Peyer's patch (tissue), 4 donors: ENCODE results near the gene TMEM92.

Experiments
- POLR2A ChIP-seq, 2 donors: fragments of 450-650 bp; IDR thresholded peaks; one replicate each; pipeline ENCODE4 v1.5.1; 2017; ENCODE audit warnings: antibody characterized with exemption in 2 of 2, mild to moderate bottlenecking in 2 of 2, moderate library complexity in 2 of 2
- TF ChIP-seq, protein P1 (sequence below), 6 experiments: fragments of 450-650 bp in 4 of 6; fragments of 200-600 bp in 2 of 6; sonication (generic) in 1 of 6; IDR thresholded peaks; one replicate each; pipeline ENCODE4 v1.5.1; 2017 to 2019; ENCODE audit warnings: antibody characterized with exemption in 6 of 6, mild to moderate bottlenecking in 3 of 6, moderate library complexity in 1 of 6

DNA sequence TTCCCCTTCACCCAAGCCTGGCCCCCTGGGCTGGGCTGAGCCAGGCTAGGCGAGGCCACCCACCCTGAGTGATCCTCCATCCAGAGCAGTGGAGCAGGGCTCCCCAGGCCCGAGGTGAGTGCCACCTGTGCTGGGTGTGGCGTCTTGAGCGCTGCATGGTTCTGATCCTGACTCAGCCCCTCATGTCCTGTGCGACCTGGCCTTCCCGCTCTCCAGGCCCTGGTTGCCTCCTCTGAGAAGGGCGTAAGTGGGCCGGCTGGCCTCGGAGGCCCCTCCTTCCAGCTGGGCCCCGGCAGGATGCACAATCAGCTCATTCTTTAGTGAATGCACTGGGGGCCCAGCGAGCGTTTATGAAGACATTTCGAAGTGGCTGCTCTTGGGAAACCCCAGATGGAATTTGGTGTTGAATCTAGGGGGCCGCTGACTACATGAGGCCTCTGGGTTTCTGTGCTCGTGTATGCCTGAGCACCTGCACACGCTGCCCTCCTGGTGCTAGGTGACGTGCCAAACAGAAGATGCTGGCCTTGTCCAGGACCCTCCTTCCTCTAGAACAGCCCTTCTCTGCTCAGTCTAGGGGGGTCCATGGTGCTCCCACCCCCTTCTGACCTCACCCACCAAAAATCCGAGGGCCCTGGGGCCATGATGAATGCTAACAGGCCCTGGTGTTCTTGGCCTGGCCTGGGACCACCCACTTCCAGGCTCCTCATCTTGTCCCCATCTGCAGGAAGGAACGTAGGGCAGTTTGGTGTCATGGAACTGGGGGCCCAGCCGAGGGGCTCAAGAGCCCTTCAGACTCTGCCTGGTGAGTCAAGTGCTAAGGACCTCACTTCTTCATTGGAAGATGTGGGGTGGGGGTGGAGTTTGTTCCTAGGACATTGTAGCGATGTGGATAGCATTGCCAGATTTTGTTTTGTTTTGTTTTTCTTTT lies 3.6 kb upstream of the TMEM92 start:
- TF ChIP-seq, protein P1, sequence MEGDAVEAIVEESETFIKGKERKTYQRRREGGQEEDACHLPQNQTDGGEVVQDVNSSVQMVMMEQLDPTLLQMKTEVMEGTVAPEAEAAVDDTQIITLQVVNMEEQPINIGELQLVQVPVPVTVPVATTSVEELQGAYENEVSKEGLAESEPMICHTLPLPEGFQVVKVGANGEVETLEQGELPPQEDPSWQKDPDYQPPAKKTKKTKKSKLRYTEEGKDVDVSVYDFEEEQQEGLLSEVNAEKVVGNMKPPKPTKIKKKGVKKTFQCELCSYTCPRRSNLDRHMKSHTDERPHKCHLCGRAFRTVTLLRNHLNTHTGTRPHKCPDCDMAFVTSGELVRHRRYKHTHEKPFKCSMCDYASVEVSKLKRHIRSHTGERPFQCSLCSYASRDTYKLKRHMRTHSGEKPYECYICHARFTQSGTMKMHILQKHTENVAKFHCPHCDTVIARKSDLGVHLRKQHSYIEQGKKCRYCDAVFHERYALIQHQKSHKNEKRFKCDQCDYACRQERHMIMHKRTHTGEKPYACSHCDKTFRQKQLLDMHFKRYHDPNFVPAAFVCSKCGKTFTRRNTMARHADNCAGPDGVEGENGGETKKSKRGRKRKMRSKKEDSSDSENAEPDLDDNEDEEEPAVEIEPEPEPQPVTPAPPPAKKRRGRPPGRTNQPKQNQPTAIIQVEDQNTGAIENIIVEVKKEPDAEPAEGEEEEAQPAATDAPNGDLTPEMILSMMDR (IDR thresholded peaks at IDR 0.05), result no peak
- TF ChIP-seq POLR2A (IDR thresholded peaks at IDR 0.05), result no peak
